ENCODE data around the gene PEAR1.

GRCh38 chr1:156957634-156958033, 64.1 kb downstream of the PEAR1 start:
- TF ChIP-seq MYC (IDR thresholded peaks at IDR 0.05; ENCODE audit: low read depth, low read length) = no peak
- TF ChIP-seq CTCF (IDR thresholded peaks at IDR 0.05; ENCODE audit: low read depth, low read length) = no peak
- TF ChIP-seq POLR2A (IDR thresholded peaks at IDR 0.05; ENCODE audit: extremely low read depth, insufficient read length) = no peak
- no peak for TF ChIP-seq MAX (IDR thresholded peaks at IDR 0.05; ENCODE audit: low read depth, low read length)

Measured in NB4 (cell line).